ENCODE data around the gene PCLAF.

DNA sequence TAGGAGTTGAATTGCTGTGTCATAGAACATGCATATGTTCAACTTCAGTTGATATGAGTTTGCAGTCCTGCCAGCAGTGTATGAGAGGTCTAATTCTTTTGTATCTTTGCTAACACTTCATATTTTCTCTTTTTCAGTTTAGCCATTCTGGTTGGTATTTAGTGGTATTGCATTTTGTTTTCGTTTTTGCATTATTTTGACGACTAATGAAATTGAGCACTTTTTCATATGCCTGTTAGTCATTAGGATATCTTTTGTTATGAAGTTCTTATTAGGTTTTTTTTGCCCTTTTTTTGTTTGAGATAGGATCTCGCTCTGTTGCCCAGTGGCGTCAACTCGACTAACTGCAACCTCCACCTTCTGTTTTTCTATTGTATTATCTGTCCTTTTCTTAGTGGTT, 15.5 kb upstream of the PCLAF start:
- no peak for TF ChIP-seq YY1 (IDR thresholded peaks at IDR 0.05; ENCODE audit: extremely low read depth, insufficient replicate concordance, low read depth, low read length)
- TF ChIP-seq EZH2phosphoT487 (IDR thresholded peaks at IDR 0.05; ENCODE audit: borderline replicate concordance) = no peak
- TF ChIP-seq, protein P1, sequence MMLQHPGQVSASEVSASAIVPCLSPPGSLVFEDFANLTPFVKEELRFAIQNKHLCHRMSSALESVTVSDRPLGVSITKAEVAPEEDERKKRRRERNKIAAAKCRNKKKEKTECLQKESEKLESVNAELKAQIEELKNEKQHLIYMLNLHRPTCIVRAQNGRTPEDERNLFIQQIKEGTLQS (IDR thresholded peaks at IDR 0.05) = no peak
- TF ChIP-seq, protein P2, sequence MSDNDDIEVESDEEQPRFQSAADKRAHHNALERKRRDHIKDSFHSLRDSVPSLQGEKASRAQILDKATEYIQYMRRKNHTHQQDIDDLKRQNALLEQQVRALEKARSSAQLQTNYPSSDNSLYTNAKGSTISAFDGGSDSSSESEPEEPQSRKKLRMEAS (IDR thresholded peaks at IDR 0.05) = no peak
- TF ChIP-seq ZFX (IDR thresholded peaks at IDR 0.05) = no peak
- TF ChIP-seq CTCF (IDR thresholded peaks at IDR 0.05 in 2 of 3, conservative IDR thresholded peaks at IDR 0.05 in 1 of 3; ENCODE audit: borderline replicate concordance in 1 of 3, insufficient read depth in 1 of 3, low read depth in 2 of 3, low read length in 2 of 3) = no peak
